Thyroid gland (tissue), 4 donors: Measurements from ENCODE around the gene PDE11A. TPM values are rescaled to one million over a fixed set of nuclear protein-coding genes. Genes with fewer than 3 reads are reported as not detected.
A peak's percentile ranks its signal among the peaks of the same experiment; 100 is the strongest.

Experiments
- DNase-seq, 2 donors: peaks; one replicate each; pipeline ENCODE4 v3.0.0-alpha.2; 2019
- H3K27ac ChIP-seq, 3 donors: fragments of 200-600 bp; sonication (generic); 1 replicate in 2 of 3; 2 replicates in 1 of 3; pipeline ENCODE4 v1.5.1; 2016 to 2019; ENCODE audit warnings: mild to moderate bottlenecking in 1 of 3, moderate library complexity in 1 of 3
- H3K27me3 ChIP-seq: fragments of 200-600 bp; sonication (generic); one replicate; pipeline ENCODE4 v1.5.1; 2019
- H3K36me3 ChIP-seq, 2 donors: fragments of 200-600 bp; sonication (generic); one replicate each; pipeline ENCODE4 v1.5.1; 2016 to 2019
- H3K4me1 ChIP-seq, 2 donors: fragments of 200-600 bp; sonication (generic); one replicate each; pipeline ENCODE4 v1.5.1; 2017 to 2019
- H3K4me3 ChIP-seq, 3 donors: fragments of 200-600 bp; sonication (generic); replicated peaks in 1 of 3; 1 replicate in 2 of 3; 2 replicates in 1 of 3; pipeline ENCODE4 v1.5.1; 2016; ENCODE audit warnings: mild to moderate bottlenecking in 1 of 3
- H3K9me3 ChIP-seq: fragments of 200-600 bp; sonication (generic); one replicate; pipeline ENCODE4 v1.5.1; 2017
- POLR2A ChIP-seq, 2 donors: fragments of 450-650 bp; IDR thresholded peaks; one replicate each; pipeline ENCODE4 v1.6.1; 2017; ENCODE audit warnings: antibody characterized with exemption in 2 of 2, mild to moderate bottlenecking in 2 of 2, moderate library complexity in 1 of 2
- WGBS, 2 donors: methylation state at CpG; one replicate each; pipeline ENCODE4 v1.1.5; 2017; 5-methylcytosine and 5-hydroxymethylcytosine counted together
- intact Hi-C: fragments of 100-400 bp; cut with DNase I; formaldehyde crosslinking; loops from one replicate; pipeline ENCODE4 v1.15.1; 2023
- total RNA-seq, 4 donors: library from RNA; depleted of rRNA; stranded (reverse); fragments of >200 nt; gene quantifications; one replicate each; pipeline ENCODE4 v1.2.3, GENCODE V29; 2016
- TF ChIP-seq, protein P1 (sequence below), 6 experiments: fragments of 200-600 bp in 3 of 6; fragments of 450-650 bp in 3 of 6; sonication (generic) in 3 of 6; IDR thresholded peaks; one replicate each; pipeline ENCODE4 v1.5.1; 2016 to 2019; ENCODE audit warnings: antibody characterized with exemption in 6 of 6, mild to moderate bottlenecking in 2 of 6, inconsistent platforms in 1 of 6, moderate library complexity in 1 of 6

Gene PDE11A
- total RNA-seq, 4 donors from 2014 or later: 2.2 to 4.0 (median 3.0) TPM

DNA sequence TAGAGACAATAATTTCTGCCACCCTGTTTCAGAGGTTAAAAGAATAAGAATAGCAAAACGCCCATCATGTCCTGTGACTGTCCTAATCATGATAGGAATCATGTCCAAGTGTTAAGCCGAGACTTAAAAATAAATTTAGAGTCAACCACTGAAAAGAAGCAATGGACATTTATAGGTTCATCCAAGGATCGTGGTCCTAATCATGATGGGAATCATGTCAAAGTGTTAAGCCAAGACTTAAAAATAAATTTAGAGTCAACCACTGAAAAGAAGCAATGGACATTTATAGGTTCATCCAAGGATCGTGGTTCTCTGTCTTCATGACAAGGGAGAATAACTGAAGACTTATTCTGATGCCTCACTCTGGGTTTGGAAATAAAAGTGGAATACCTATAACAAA is 73.6 kb downstream of the PDE11A start:
- Histone ChIP-seq H3K36me3 (no peaks in the 10 kb centered on the region), H3K9me3 (no peaks in the 10 kb centered on the region), H3K4me1 (peaks cover 0 to 4% of the 10 kb centered on the region in 2 donors), H3K27me3 (no peaks in the 10 kb centered on the region), H3K4me3 (no peak overlapping the region), H3K27ac (no peak overlapping the region)
- TF ChIP-seq, protein P1, sequence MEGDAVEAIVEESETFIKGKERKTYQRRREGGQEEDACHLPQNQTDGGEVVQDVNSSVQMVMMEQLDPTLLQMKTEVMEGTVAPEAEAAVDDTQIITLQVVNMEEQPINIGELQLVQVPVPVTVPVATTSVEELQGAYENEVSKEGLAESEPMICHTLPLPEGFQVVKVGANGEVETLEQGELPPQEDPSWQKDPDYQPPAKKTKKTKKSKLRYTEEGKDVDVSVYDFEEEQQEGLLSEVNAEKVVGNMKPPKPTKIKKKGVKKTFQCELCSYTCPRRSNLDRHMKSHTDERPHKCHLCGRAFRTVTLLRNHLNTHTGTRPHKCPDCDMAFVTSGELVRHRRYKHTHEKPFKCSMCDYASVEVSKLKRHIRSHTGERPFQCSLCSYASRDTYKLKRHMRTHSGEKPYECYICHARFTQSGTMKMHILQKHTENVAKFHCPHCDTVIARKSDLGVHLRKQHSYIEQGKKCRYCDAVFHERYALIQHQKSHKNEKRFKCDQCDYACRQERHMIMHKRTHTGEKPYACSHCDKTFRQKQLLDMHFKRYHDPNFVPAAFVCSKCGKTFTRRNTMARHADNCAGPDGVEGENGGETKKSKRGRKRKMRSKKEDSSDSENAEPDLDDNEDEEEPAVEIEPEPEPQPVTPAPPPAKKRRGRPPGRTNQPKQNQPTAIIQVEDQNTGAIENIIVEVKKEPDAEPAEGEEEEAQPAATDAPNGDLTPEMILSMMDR (IDR thresholded peaks at IDR 0.05): no peak
- no peak for TF ChIP-seq POLR2A (IDR thresholded peaks at IDR 0.05)
- intact Hi-C loops: no loop called here
- DNase-seq: no peak
- WGBS, 2 donors: 76 to 87% methylated on average over 4 of the region's 4 CpGs

DNA sequence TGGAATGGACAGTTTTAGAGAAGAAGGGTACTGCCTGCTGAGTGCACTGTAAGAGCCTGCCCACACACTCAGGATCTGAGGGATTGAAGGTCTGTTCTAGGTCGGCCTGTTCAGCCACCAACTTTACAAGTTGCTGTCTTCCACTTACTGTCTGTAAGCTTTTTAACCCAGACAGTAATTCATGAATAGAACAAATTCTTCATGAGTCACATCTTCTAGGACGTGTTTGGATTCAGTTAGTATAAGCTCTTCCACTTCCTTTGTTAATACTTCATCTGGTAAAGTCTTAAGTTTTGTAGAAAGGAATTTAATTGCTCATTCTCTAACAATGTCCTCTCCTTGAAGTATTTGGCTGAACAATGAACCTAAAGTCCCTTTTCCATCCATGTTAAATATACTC is 74.6 kb downstream of the PDE11A start:
- TF ChIP-seq, protein P1 (IDR thresholded peaks at IDR 0.05): no peak
- TF ChIP-seq POLR2A (IDR thresholded peaks at IDR 0.05): no peak
- no peaks in the 10 kb centered on the region for H3K9me3 ChIP-seq
- H3K4me1 ChIP-seq: peaks cover 0 to 4% of the 10 kb centered on the region in 2 donors
- 72 to 91% methylated on average over 2 of the region's 2 CpGs for WGBS, 2 donors
- H3K27ac ChIP-seq: no peak overlapping the region
- H3K36me3 ChIP-seq: no peaks in the 10 kb centered on the region
- H3K27me3 ChIP-seq: no peaks in the 10 kb centered on the region
- no peak for DNase-seq
- intact Hi-C loops: no loop called here
- no peak overlapping the region for H3K4me3 ChIP-seq

DNA sequence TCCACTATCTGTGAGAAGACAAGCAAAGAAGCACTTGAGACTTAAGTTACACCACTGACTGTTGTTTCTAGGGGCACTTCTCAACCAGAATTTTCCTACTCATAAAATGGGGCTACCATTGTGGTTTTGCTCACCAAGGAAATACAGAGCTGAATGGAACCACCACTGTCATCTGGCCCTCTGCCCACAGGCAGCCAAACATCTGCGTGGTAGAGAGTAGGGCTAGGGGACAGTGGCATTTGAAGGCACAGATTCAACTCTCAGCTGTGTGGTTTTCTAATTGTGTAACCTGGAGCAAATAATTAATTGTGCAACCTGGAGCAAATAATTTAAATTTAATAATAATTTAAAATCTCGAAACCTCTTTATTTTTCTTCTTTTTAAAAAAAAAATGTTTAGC is 79.6 kb downstream of the PDE11A start:
- H3K4me3 ChIP-seq: no peak overlapping the region
- intact Hi-C loops: no loop called here
- no peak overlapping the region for H3K27ac ChIP-seq
- WGBS, 2 donors: 86 to 89% methylated on average over 2 of the region's 2 CpGs
- DNase-seq: no peak
- peaks cover 0 to 4% of the 10 kb centered on the region in 2 donors for H3K4me1 ChIP-seq
- no peak for TF ChIP-seq POLR2A (IDR thresholded peaks at IDR 0.05)
- TF ChIP-seq, protein P1 (IDR thresholded peaks at IDR 0.05): no peak
- no peaks in the 10 kb centered on the region for H3K36me3 ChIP-seq
- H3K27me3 ChIP-seq: no peaks in the 10 kb centered on the region
- no peaks in the 10 kb centered on the region for H3K9me3 ChIP-seq

DNA sequence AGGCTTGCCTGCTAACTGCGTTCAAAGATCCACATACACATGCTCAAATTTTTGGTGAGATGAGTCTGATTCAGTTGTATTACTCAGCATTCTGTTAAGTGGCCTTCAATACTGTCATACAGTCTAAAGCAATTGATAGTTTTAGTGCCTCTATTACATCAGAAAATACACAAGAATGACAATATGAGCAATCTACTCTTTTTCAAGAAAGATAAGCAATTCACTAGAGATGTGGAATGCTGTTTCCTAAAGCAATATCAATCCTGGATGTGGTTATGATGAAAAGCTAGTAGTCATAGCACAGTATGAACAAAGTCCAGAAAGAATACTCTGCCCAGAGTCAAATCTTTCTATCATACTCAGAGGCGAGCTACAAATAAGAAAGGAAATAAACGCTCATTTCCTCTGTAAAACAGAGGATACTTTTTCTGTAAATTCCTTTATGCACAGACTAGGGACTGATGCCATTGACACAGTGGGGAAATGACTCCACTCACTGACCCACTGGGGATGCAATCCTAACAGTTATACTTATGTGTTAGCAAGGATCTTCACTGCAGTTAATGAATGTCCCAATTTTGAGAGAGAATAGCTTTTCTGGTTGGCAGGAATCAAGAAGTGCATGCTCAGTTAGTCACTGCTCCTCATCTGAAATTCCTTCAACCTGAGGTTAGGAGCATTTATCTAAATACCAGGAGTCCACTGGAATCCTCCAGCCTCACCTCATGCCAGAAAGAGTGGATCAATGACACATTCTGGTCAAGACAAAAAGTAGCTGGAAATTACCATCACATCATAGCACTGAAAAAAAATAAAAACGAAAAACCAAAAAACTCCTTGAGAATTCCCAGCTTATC is 83.3 kb downstream of the PDE11A start:
- Histone ChIP-seq H3K4me1 (no peaks in the 10 kb centered on the region), H3K27me3 (no peaks in the 10 kb centered on the region), H3K27ac (no peak overlapping the region), H3K4me3 (no peak overlapping the region), H3K9me3 (no peaks in the 10 kb centered on the region), H3K36me3 (no peaks in the 10 kb centered on the region)
- DNase-seq: no peak
- TF ChIP-seq, protein P1 (IDR thresholded peaks at IDR 0.05): no peak
- TF ChIP-seq POLR2A (IDR thresholded peaks at IDR 0.05): no peak
- intact Hi-C loops: loop anchor here (10.0 kb wide), 1 partner anchor 116 kb away; no protein-coding TSS in a partner anchor
- 78 to 88% methylated on average over 4 of the region's 4 CpGs for WGBS, 2 donors

DNA sequence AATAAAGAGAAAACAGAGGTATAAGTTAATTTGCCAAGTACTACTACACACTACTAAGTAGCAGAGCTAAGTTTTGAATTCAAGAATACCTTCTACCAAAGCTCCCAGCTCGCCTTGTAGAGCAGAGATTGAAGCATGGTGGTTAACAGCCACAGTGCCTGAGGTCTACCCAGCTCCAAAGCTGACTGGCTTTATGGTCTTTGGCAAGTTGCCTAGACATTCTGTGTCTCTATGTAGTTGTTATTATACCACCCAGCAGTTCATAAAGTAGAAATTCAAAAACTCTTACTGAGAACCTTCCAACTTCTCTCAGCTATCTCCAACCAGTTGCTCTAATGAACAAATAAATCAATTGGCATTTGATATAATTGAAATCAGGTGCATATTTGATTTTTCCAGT is 87.8 kb downstream of the PDE11A start:
- intact Hi-C loops: loop anchor here (10.0 kb wide), 1 partner anchor 120 kb away; no protein-coding TSS in a partner anchor
- 56 to 64% methylated on average over 1 of the region's 1 CpG for WGBS, 2 donors
- H3K27me3 ChIP-seq: no peaks in the 10 kb centered on the region
- H3K9me3 ChIP-seq: no peaks in the 10 kb centered on the region
- no peak overlapping the region for H3K4me3 ChIP-seq
- no peaks in the 10 kb centered on the region for H3K4me1 ChIP-seq
- no peak overlapping the region for H3K27ac ChIP-seq
- TF ChIP-seq, protein P1 (IDR thresholded peaks at IDR 0.05): no peak
- no peak for TF ChIP-seq POLR2A (IDR thresholded peaks at IDR 0.05)
- peak in 1 of 2 donors; percentile 1 for DNase-seq
- no peaks in the 10 kb centered on the region for H3K36me3 ChIP-seq
